Stimulated activated naive CD8-positive, alpha-beta T cell treated with anti-CD3 and anti-CD28 coated beads, Interleukin-15, Interleukin-2, amounts not matched to agents 100 ng/mL and 50 ng/mL, for 24 hours (primary cell): ENCODE results near the gene CACNA1A.

Experiments used
- H3K27ac Mint-ChIP-seq: one replicate; pipeline ENCODE4 v1.8.0; 2021; ENCODE audit warnings: mild to moderate bottlenecking, mixed read lengths
- H3K27me3 Mint-ChIP-seq: one replicate; pipeline ENCODE4 v1.8.0; 2021; ENCODE audit warnings: mixed read lengths
- H3K36me3 Mint-ChIP-seq: one replicate; pipeline ENCODE4 v1.8.0; 2021; ENCODE audit warnings: low read depth, mixed read lengths
- H3K4me1 Mint-ChIP-seq: one replicate; pipeline ENCODE4 v1.8.0; 2021; ENCODE audit warnings: low read depth, mixed read lengths
- H3K4me3 Mint-ChIP-seq: one replicate; pipeline ENCODE4 v1.8.0; 2021; ENCODE audit warnings: mild to moderate bottlenecking, mixed read lengths
- H3K9me3 Mint-ChIP-seq: one replicate; pipeline ENCODE4 v1.8.0; 2021; ENCODE audit warnings: mixed read lengths

The CACNA1A gene

GRCh38 chr19:13347367-13347766, 158.9 kb downstream of the CACNA1A start:
- Mint-ChIP-seq H3K27me3 (peaks cover 14% of the 10 kb centered on the region), H3K9me3 (peaks cover 7% of the 10 kb centered on the region), H3K36me3 (no peaks in the 10 kb centered on the region), H3K4me1 (no peaks in the 10 kb centered on the region), H3K4me3 (no peak overlapping the region), H3K27ac (no peak overlapping the region)

GRCh38 chr19:13343514-13343913, 162.8 kb downstream of the CACNA1A start:
- Mint-ChIP-seq H3K36me3 (no peaks in the 10 kb centered on the region), H3K9me3 (no peaks in the 10 kb centered on the region), H3K4me3 (no peak overlapping the region), H3K27me3 (peaks cover 18% of the 10 kb centered on the region), H3K27ac (no peak overlapping the region), H3K4me1 (no peaks in the 10 kb centered on the region)

- Mint-ChIP-seq H3K36me3 (no peaks in the 10 kb centered on the region), H3K27me3 (peaks cover 21% of the 10 kb centered on the region), H3K4me1 (no peaks in the 10 kb centered on the region)
Measured at GRCh38 chr19:13342672-13343071, 163.6 kb downstream of the CACNA1A start.

GRCh38 chr19:13339869-13340268, 166.4 kb downstream of the CACNA1A start:
- Mint-ChIP-seq H3K4me3 (no peak overlapping the region), H3K27ac (no peak overlapping the region), H3K9me3 (no peaks in the 10 kb centered on the region), H3K36me3 (no peaks in the 10 kb centered on the region), H3K27me3 (peaks cover 17% of the 10 kb centered on the region), H3K4me1 (no peaks in the 10 kb centered on the region)

More at GRCh38 chr19:13342672-13343071, 163.6 kb downstream of the CACNA1A start:
- no peak overlapping the region for H3K4me3 Mint-ChIP-seq
- H3K27ac Mint-ChIP-seq = no peak overlapping the region
- H3K9me3 Mint-ChIP-seq = no peaks in the 10 kb centered on the region

GRCh38 chr19:13337181-13337580, 169.1 kb downstream of the CACNA1A start:
- Mint-ChIP-seq H3K4me3 (no peak overlapping the region), H3K27ac (no peak overlapping the region), H3K4me1 (no peaks in the 10 kb centered on the region), H3K36me3 (no peaks in the 10 kb centered on the region), H3K9me3 (no peaks in the 10 kb centered on the region), H3K27me3 (peaks cover 24% of the 10 kb centered on the region)

GRCh38 chr19:13334801-13335481, 171.3 kb downstream of the CACNA1A start:
- Mint-ChIP-seq H3K36me3 (no peaks in the 10 kb centered on the region), H3K4me3 (no peak overlapping the region), H3K27me3 (peaks cover 22% of the 10 kb centered on the region), H3K9me3 (no peaks in the 10 kb centered on the region), H3K4me1 (no peaks in the 10 kb centered on the region), H3K27ac (no peak overlapping the region)

- peaks cover 24% of the 10 kb centered on the region for H3K27me3 Mint-ChIP-seq
- no peaks in the 10 kb centered on the region for H3K9me3 Mint-ChIP-seq
- H3K4me3 Mint-ChIP-seq = no peak overlapping the region
- H3K27ac Mint-ChIP-seq = no peak overlapping the region
- no peaks in the 10 kb centered on the region for H3K4me1 Mint-ChIP-seq
- H3K36me3 Mint-ChIP-seq = no peaks in the 10 kb centered on the region
Measured at GRCh38 chr19:13330285-13330684, 176.0 kb downstream of the CACNA1A start.

GRCh38 chr19:13329766-13330165, 176.5 kb downstream of the CACNA1A start:
- H3K4me3 Mint-ChIP-seq = no peak overlapping the region
- H3K4me1 Mint-ChIP-seq = no peaks in the 10 kb centered on the region
- no peaks in the 10 kb centered on the region for H3K9me3 Mint-ChIP-seq
- no peaks in the 10 kb centered on the region for H3K36me3 Mint-ChIP-seq
- H3K27me3 Mint-ChIP-seq = peaks cover 24% of the 10 kb centered on the region
- no peak overlapping the region for H3K27ac Mint-ChIP-seq

- Mint-ChIP-seq H3K27me3 (peaks cover 22% of the 10 kb centered on the region), H3K9me3 (no peaks in the 10 kb centered on the region), H3K27ac (no peak overlapping the region), H3K4me3 (no peak overlapping the region), H3K36me3 (no peaks in the 10 kb centered on the region), H3K4me1 (no peaks in the 10 kb centered on the region)
Measured at GRCh38 chr19:13328241-13328640, 178.0 kb downstream of the CACNA1A start.

- no peaks in the 10 kb centered on the region for H3K4me1 Mint-ChIP-seq
- H3K27ac Mint-ChIP-seq = no peak overlapping the region
- H3K9me3 Mint-ChIP-seq = peaks cover 11% of the 10 kb centered on the region
- H3K27me3 Mint-ChIP-seq = peaks cover 24% of the 10 kb centered on the region
- no peaks in the 10 kb centered on the region for H3K36me3 Mint-ChIP-seq
- no peak overlapping the region for H3K4me3 Mint-ChIP-seq
Measured at GRCh38 chr19:13319526-13319925, 186.8 kb downstream of the CACNA1A start.

- H3K4me1 Mint-ChIP-seq = no peaks in the 10 kb centered on the region
- H3K36me3 Mint-ChIP-seq = no peaks in the 10 kb centered on the region
- peaks cover 11% of the 10 kb centered on the region for H3K9me3 Mint-ChIP-seq
- H3K4me3 Mint-ChIP-seq = no peak overlapping the region
- no peak overlapping the region for H3K27ac Mint-ChIP-seq
- H3K27me3 Mint-ChIP-seq = peaks cover 21% of the 10 kb centered on the region
Measured at GRCh38 chr19:13318190-13318589, 188.1 kb downstream of the CACNA1A start.

GRCh38 chr19:13315495-13315894, 190.8 kb downstream of the CACNA1A start:
- no peak overlapping the region for H3K4me3 Mint-ChIP-seq
- peaks cover 3% of the 10 kb centered on the region for H3K9me3 Mint-ChIP-seq
- peaks cover 17% of the 10 kb centered on the region for H3K27me3 Mint-ChIP-seq
- H3K27ac Mint-ChIP-seq = no peak overlapping the region
- no peaks in the 10 kb centered on the region for H3K36me3 Mint-ChIP-seq
- no peaks in the 10 kb centered on the region for H3K4me1 Mint-ChIP-seq

GRCh38 chr19:13314761-13315160, 191.5 kb downstream of the CACNA1A start:
- Mint-ChIP-seq H3K27ac (no peak overlapping the region), H3K4me3 (no peak overlapping the region), H3K9me3 (peaks cover 3% of the 10 kb centered on the region)

GRCh38 chr19:13313875-13314274, 192.4 kb downstream of the CACNA1A start:
- Mint-ChIP-seq H3K36me3 (no peaks in the 10 kb centered on the region), H3K27ac (no peak overlapping the region), H3K4me3 (no peak overlapping the region), H3K9me3 (peaks cover 3% of the 10 kb centered on the region), H3K4me1 (no peaks in the 10 kb centered on the region), H3K27me3 (peaks cover 12% of the 10 kb centered on the region)

More at GRCh38 chr19:13314761-13315160, 191.5 kb downstream of the CACNA1A start:
- Mint-ChIP-seq H3K36me3 (no peaks in the 10 kb centered on the region), H3K27me3 (peaks cover 17% of the 10 kb centered on the region), H3K4me1 (no peaks in the 10 kb centered on the region)

- H3K36me3 Mint-ChIP-seq = no peaks in the 10 kb centered on the region
- no peak overlapping the region for H3K4me3 Mint-ChIP-seq
- H3K27me3 Mint-ChIP-seq = peaks cover 4% of the 10 kb centered on the region
- H3K27ac Mint-ChIP-seq = no peak overlapping the region
- no peaks in the 10 kb centered on the region for H3K4me1 Mint-ChIP-seq
- no peaks in the 10 kb centered on the region for H3K9me3 Mint-ChIP-seq
Measured at GRCh38 chr19:13309864-13310263, 196.4 kb downstream of the CACNA1A start.
